COLO829 (cell line): Measurements from ENCODE around the gene RRP12.
"Not testable (repeated sequence)": the region's sequence is repeated elsewhere in the genome, so short reads cannot be mapped to it uniquely, and the experiment has no call there.

Source experiments
- DNase-seq: peaks from one replicate; pipeline ENCODE4 v3.0.0; 2012; ENCODE audit warnings: low spot score

RRP12 gene

GRCh38 chr10:97365761-97366351 lies 35.3 kb downstream of the RRP12 start:
- no peak for DNase-seq

GRCh38 chr10:97363071-97363470 lies 38.1 kb downstream of the RRP12 start:
- no peak for DNase-seq

GRCh38 chr10:97362310-97363033 lies 38.7 kb downstream of the RRP12 start:
- DNase-seq = no peak

GRCh38 chr10:97361537-97361901 lies 39.6 kb downstream of the RRP12 start:
- no peak for DNase-seq

GRCh38 chr10:97360705-97361536 lies 40.2 kb downstream of the RRP12 start:
- no peak for DNase-seq

GRCh38 chr10:97358781-97359180 lies 42.4 kb downstream of the RRP12 start:
- DNase-seq = no peak

GRCh38 chr10:97358349-97358748 lies 42.8 kb downstream of the RRP12 start:
- no peak for DNase-seq

GRCh38 chr10:97356918-97357317 lies 44.2 kb downstream of the RRP12 start:
- DNase-seq = no peak

- DNase-seq = no peak
Observed at GRCh38 chr10:97356318-97356914, 44.7 kb downstream of the RRP12 start.

- no peak for DNase-seq
Observed at GRCh38 chr10:97355571-97355975, 45.6 kb downstream of the RRP12 start.

- no peak for DNase-seq
Observed at GRCh38 chr10:97353945-97354344, 47.2 kb downstream of the RRP12 start.

- no peak for DNase-seq
Observed at GRCh38 chr10:97349752-97350513, 51.2 kb downstream of the RRP12 start.

GRCh38 chr10:97347317-97347716 lies 53.8 kb downstream of the RRP12 start:
- DNase-seq = no peak

- DNase-seq = not testable (repeated sequence)
Observed at GRCh38 chr10:97343664-97344063, 57.5 kb downstream of the RRP12 start.

GRCh38 chr10:97341416-97341815 lies 59.7 kb downstream of the RRP12 start:
- no peak for DNase-seq

GRCh38 chr10:97338041-97338440 lies 63.1 kb downstream of the RRP12 start:
- no peak for DNase-seq

- no peak for DNase-seq
Observed at GRCh38 chr10:97336942-97337831, 64.0 kb downstream of the RRP12 start.

GRCh38 chr10:97336446-97336845 lies 64.7 kb downstream of the RRP12 start:
- no peak for DNase-seq

GRCh38 chr10:97336006-97336405 lies 65.1 kb downstream of the RRP12 start:
- DNase-seq = no peak

GRCh38 chr10:97335188-97335619 lies 65.9 kb downstream of the RRP12 start:
- no peak for DNase-seq
